HCT116 (cell line): ENCODE measurements around the gene LRRN2. TPM values are rescaled to one million over a fixed set of nuclear protein-coding genes. Genes with fewer than 3 reads are reported as not detected.

Experiments used
- ATAC-seq: fragments of 200-7000 bp; cut with Tn5 transposase; 2 replicates; pipeline ENCODE4 v1.9.1; 2020; ENCODE audit warnings: mild to moderate bottlenecking, moderate library complexity
- BruUV-seq: library from RNA; stranded (reverse); fragments of 400-500 nt; replicated peaks from 2 replicates; lab custom pipeline; 2021; lab: Mats Ljungman, UMichigan
- CTCF ChIA-PET: fragments of 300-600 bp; sonication (Branson Sonifier 250); formaldehyde crosslinking; loops from one replicate; lab custom pipeline; 2021; ENCODE audit warnings: antibody characterized with exemption; lab: Charles Lee
- POLR2A ChIA-PET: fragments of 300-600, 350-600 bp; sonication (Branson Sonifier 250); formaldehyde crosslinking; loops from one replicate; lab custom pipeline; 2021; ENCODE audit warnings: antibody characterized with exemption; lab: Charles Lee
- RAD21 ChIA-PET, 2 experiments: fragments of 300-600 bp; sonication (Branson Sonifier 250); formaldehyde crosslinking; loops; one replicate each; lab custom pipeline; 2023; ENCODE audit warnings: low total read pairs in 2 of 2; ENCODE audit not compliant: uncharacterized antibody in 2 of 2, unreplicated experiment in 2 of 2, low non-redundant PET in 1 of 2; lab: Charles Lee
- DNase-seq: peaks from one replicate; pipeline ENCODE4 v3.0.0-alpha.2; 2010; ENCODE audit warnings: low read depth, low spot score
- H2AFZ ChIP-seq: fragments of 200-600 bp; shearing (Covaris generic), sonication (generic); 2 replicates; pipeline ENCODE4 v1.6.1; 2017; ENCODE audit warnings: low read depth, mixed run types, mixed read lengths, antibody characterized with exemption, low read length; ENCODE audit not compliant: poor library complexity, severe bottlenecking
- H3K27ac ChIP-seq: 2 replicates; pipeline ENCODE4 v1.5.1; 2012; ENCODE audit warnings: low read depth, low read length
- H3K27me3 ChIP-seq: fragments of 200-600 bp; sonication (generic); 2 replicates; pipeline ENCODE4 v1.6.1; 2016; ENCODE audit warnings: mixed run types, low read length, mixed read lengths; ENCODE audit not compliant: insufficient read depth
- H3K36me3 ChIP-seq, 2 experiments: fragments of 200-500 bp in 1 of 2; fragments of 200-600 bp in 1 of 2; sonication (Bioruptor generic) in 1 of 2; sonication (generic) in 1 of 2; 2 replicates each; pipeline versions ENCODE4 v1.5.1 to v1.6.1; 2014 to 2016; ENCODE audit warnings: low read length in 2 of 2, inconsistent platforms in 1 of 2, mixed read lengths in 1 of 2, mixed run types in 1 of 2; ENCODE audit not compliant: insufficient read depth in 2 of 2, control insufficient read depth in 1 of 2
- H3K4me1 ChIP-seq, 2 experiments: fragments of 200-600 bp in 1 of 2; sonication (generic) in 1 of 2; 2 replicates each; pipeline versions ENCODE4 v1.5.1 to v1.6.1; 2012 to 2017; ENCODE audit warnings: low read length in 2 of 2, inconsistent platforms in 1 of 2, mild to moderate bottlenecking in 1 of 2, mixed read lengths in 1 of 2, mixed run types in 1 of 2, moderate library complexity in 1 of 2; ENCODE audit not compliant: insufficient read depth in 2 of 2, control insufficient read depth in 1 of 2
- H3K4me2 ChIP-seq: fragments of 200-600 bp; sonication (generic); 2 replicates; pipeline ENCODE4 v1.6.1; 2017; ENCODE audit warnings: mixed run types, low read length, mixed read lengths
- H3K4me3 ChIP-seq, 2 experiments: fragments of 200-600 bp in 1 of 2; sonication (generic) in 1 of 2; replicated peaks in 1 of 2; 2 replicates each; pipeline ENCODE4 v1.5.1; 2011 to 2016; ENCODE audit warnings: low read length in 2 of 2, control low read depth in 1 of 2, low read depth in 1 of 2, mild to moderate bottlenecking in 1 of 2, mixed read lengths in 1 of 2, mixed run types in 1 of 2
- H3K79me2 ChIP-seq: fragments of 200-600 bp; sonication (generic); 2 replicates; pipeline ENCODE4 v1.6.1; 2017; ENCODE audit warnings: mild to moderate bottlenecking, mixed run types, low read length, moderate library complexity, mixed read lengths; ENCODE audit not compliant: insufficient read depth
- H3K9ac ChIP-seq: fragments of 200-600 bp; sonication (generic); 2 replicates; pipeline ENCODE4 v1.6.1; 2016; ENCODE audit warnings: low read length, mixed read lengths
- H3K9me2 ChIP-seq: fragments of 200-600 bp; sonication (generic), shearing (Covaris generic); 2 replicates; pipeline ENCODE4 v1.6.1; 2017; ENCODE audit warnings: mixed run types, mild to moderate bottlenecking, moderate library complexity; ENCODE audit not compliant: insufficient read depth
- H3K9me3 ChIP-seq, 2 experiments: fragments of 200-500 bp in 1 of 2; fragments of 200-600 bp in 1 of 2; sonication (Bioruptor generic) in 1 of 2; sonication (generic) in 1 of 2; 2 replicates each; pipeline ENCODE4 v1.6.1; 2014 to 2017; ENCODE audit warnings: low read length in 2 of 2, mixed read lengths in 2 of 2, inconsistent platforms in 1 of 2, low read depth in 1 of 2, mild to moderate bottlenecking in 1 of 2, mixed run types in 1 of 2, moderate library complexity in 1 of 2; ENCODE audit not compliant: control insufficient read depth in 1 of 2, insufficient read depth in 1 of 2
- H4K20me1 ChIP-seq: fragments of 200-600 bp; sonication (generic), shearing (Covaris generic); 2 replicates; pipeline ENCODE4 v1.6.1; 2017; ENCODE audit warnings: mixed run types, mild to moderate bottlenecking, moderate library complexity; ENCODE audit not compliant: insufficient read depth
- ATF3 ChIP-seq: IDR thresholded peaks from 2 replicates; pipeline ENCODE4 v1.6.1; 2012
- EGR1 ChIP-seq: IDR thresholded peaks from 2 replicates; pipeline ENCODE4 v1.6.1; 2012; ENCODE audit warnings: low read depth
- ELF1 ChIP-seq: IDR thresholded peaks from 2 replicates; pipeline ENCODE4 v1.6.1; 2012; ENCODE audit warnings: low read depth, borderline replicate concordance
- JUND ChIP-seq: IDR thresholded peaks from 2 replicates; pipeline ENCODE4 v1.6.1; 2012
- REST ChIP-seq: IDR thresholded peaks from 2 replicates; pipeline ENCODE4 v1.6.1; 2012; ENCODE audit warnings: low read depth
- intact Hi-C: fragments of 100-400 bp; cut with micrococcal nuclease; formaldehyde crosslinking; loops from 2 replicates; pipeline ENCODE4 v1.10.0; 2022
- total RNA-seq: library from RNA; stranded (reverse); gene quantifications from one replicate; pipeline ENCODE4 v1.2.1, GENCODE V29; 2021; ENCODE audit not compliant: unreplicated experiment

LRRN2 gene
- total RNA-seq, 1 experiment from 2014 or later: 3.2 TPM

GRCh38 chr1:204583909-204584632 lies 101.5 kb downstream of the LRRN2 start:
- ChIA-PET POLR2A (no interaction called here), RAD21 (no interaction called here), CTCF (no interaction called here)
- H3K9ac ChIP-seq: no peak overlapping the region
- no peaks in the 10 kb centered on the region for H3K27me3 ChIP-seq
- no peaks in the 10 kb centered on the region for H3K36me3 ChIP-seq
- no peak for DNase-seq
- H2AFZ ChIP-seq: no peak overlapping the region
- H3K9me3 ChIP-seq: no peaks in the 10 kb centered on the region
- no peaks in the 10 kb centered on the region for H4K20me1 ChIP-seq
- H3K4me2 ChIP-seq: no peak overlapping the region
- H3K79me2 ChIP-seq: no peaks in the 10 kb centered on the region
- no peak for TF ChIP-seq ATF3
- no peak for TF ChIP-seq JUND
- no peak for TF ChIP-seq EGR1
- TF ChIP-seq ELF1: no peak
- no peak for TF ChIP-seq REST
- no peaks in the 10 kb centered on the region for H3K4me1 ChIP-seq
- intact Hi-C loops: no loop called here
- no peaks in the 10 kb centered on the region for H3K9me2 ChIP-seq
- BruUV-seq: no TSS peak
- no peak for ATAC-seq
- no peak overlapping the region for H3K27ac ChIP-seq
- no peak overlapping the region for H3K4me3 ChIP-seq
